Stimulated activated CD4-positive, alpha-beta T cell treated with anti-CD3 and anti-CD28 coated beads, TNF-alpha, amount 100 ng/mL, for 48 hours (primary cell): ENCODE results near the gene TSPY9.
"Not testable (repeated sequence)": the region's sequence is repeated elsewhere in the genome, so short reads cannot be mapped to it uniquely, and the experiment has no call there.

Experiments used
- DNase-seq, 3 donors: peaks; one replicate each; pipeline ENCODE4 v3.0.0-alpha.2; 2020; ENCODE audit warnings: low read depth in 3 of 3

TSPY9 gene, protein sequence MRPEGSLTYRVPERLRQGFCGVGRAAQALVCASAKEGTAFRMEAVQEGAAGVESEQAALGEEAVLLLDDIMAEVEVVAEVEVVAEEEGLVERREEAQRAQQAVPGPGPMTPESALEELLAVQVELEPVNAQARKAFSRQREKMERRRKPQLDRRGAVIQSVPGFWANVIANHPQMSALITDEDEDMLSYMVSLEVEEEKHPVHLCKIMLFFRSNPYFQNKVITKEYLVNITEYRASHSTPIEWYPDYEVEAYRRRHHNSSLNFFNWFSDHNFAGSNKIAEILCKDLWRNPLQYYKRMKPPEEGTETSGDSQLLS

DNA sequence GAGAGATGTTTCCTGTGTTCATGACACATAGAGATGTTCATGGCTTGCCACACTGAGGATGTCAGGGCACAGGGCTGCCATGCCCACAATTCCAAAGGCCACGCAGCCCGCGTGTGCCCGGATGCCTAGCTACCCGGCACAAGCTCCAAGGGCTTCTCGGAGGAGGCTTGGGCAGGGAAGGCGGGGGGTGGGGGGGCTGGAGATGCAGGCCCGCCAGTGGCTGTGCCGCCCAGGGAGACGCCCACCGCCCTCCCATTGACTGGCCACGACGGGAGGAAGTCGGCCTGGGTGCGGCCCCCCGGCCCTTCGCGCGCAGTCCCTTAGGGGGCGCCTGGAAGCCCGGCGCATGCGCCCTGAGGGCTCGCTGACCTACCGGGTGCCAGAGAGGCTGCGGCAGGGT is at the start of gene TSPY9:
Gene TSPY9 (plus strand): TSS at position 301 of the 400 bp plus-strand sequence. CDS start 46 bp downstream, at position 347.
- DNase-seq: not testable (repeated sequence)

DNA sequence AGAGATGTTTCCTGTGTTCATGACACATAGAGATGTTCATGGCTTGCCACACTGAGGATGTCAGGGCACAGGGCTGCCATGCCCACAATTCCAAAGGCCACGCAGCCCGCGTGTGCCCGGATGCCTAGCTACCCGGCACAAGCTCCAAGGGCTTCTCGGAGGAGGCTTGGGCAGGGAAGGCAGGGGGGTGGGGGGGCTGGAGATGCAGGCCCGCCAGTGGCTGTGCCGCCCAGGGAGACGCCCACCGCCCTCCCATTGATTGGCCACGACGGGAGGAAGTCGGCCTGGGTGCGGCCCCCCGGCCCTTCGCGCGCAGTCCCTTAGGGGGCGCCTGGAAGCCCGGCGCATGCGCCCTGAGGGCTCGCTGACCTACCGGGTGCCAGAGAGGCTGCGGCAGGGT is 20.4 kb upstream of the TSPY9 start, which contains the start of gene TSPY1:
Gene TSPY1 (plus strand): TSS at position 301 of the 400 bp plus-strand sequence. CDS start 46 bp downstream, at position 347.
- not testable (repeated sequence) for DNase-seq

DNA sequence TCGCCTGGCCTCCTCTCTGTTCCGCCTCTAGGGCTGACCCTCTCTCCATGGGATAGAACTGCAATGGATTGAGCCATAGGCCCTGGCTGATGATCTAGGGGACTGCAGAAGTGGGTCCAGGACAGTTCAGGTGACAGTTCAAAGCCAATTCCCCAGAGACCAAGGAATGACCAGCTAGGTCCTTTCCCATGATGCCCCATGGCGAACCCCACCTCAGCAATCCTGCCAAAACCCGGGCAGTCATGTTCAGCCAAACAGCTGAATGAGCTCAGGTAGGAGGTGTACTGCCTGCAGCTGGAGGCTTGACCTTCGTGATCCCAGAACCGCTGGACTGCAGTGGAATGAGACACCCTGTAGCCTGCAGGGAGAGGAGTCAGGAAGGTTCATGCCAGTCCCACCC is 17.3 kb downstream of the TSPY9 start:
- DNase-seq: not testable (repeated sequence)

DNA sequence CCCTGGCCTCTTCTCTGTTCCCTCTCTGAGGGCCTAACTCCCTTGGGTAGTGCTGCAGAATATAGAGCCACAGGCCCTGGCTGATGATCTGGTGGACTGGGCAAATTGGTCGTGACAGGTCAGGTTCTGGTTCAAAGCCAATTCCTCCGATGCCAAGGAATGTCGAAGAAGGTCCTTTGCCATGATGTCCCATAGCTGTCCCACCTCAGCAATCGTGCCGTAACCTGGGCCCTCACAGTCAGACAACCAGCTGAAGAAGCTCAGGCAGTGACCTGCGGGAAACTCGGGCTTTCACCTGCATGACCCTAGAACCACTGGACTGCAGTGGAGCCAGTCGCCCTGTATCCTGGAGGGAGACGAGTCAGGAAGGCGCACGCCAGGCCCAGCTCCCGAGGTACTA is 29.2 kb downstream of the TSPY9 start:
- DNase-seq: not testable (repeated sequence)

- DNase-seq: not testable (repeated sequence)
Observed at GRCh38 chrY:9527580-9527979, 40.5 kb downstream of the TSPY9 start, which contains the start of gene TSPY10. TSPY10 (plus strand) TSS chrY:9527880; CDS start chrY:9527926, 46 bp downstream.
